Stimulated activated CD8-positive, alpha-beta memory T cell treated with anti-CD3 and anti-CD28 coated beads, Interleukin-7, amount 100 ng/mL, for 1 hour (primary cell): ENCODE measurements around the gene REEP1.
A peak's percentile ranks its signal among the peaks of the same experiment; 100 is the strongest.
"Not testable (repeated sequence)": the region's sequence is repeated elsewhere in the genome, so short reads cannot be mapped to it uniquely, and the experiment has no call there.

Experiments
- DNase-seq, 2 donors: peaks; one replicate each; pipeline ENCODE4 v3.0.0-alpha.2; 2020; ENCODE audit warnings: low read depth in 2 of 2

The REEP1 gene

GRCh38 chr2:86243950-86244733 lies 93.3 kb downstream of the REEP1 start:
- DNase-seq, result no peak

- DNase-seq, result no peak
Measured at GRCh38 chr2:86243272-86243671, 94.2 kb downstream of the REEP1 start.

GRCh38 chr2:86241611-86242010 lies 95.8 kb downstream of the REEP1 start:
- no peak for DNase-seq

GRCh38 chr2:86240251-86240650 lies 97.2 kb downstream of the REEP1 start:
- no peak for DNase-seq

- no peak for DNase-seq
Measured at GRCh38 chr2:86239745-86240144, 97.7 kb downstream of the REEP1 start.

- DNase-seq, result no peak
Measured at GRCh38 chr2:86239326-86239725, 98.1 kb downstream of the REEP1 start.

GRCh38 chr2:86238354-86238753 lies 99.1 kb downstream of the REEP1 start:
- DNase-seq, result no peak

GRCh38 chr2:86237172-86237571 lies 100.3 kb downstream of the REEP1 start:
- DNase-seq, result no peak

- no peak for DNase-seq
Measured at GRCh38 chr2:86235196-86235980, 102.0 kb downstream of the REEP1 start.

GRCh38 chr2:86234563-86235131 lies 102.8 kb downstream of the REEP1 start:
- DNase-seq, result no peak

GRCh38 chr2:86233436-86233835 lies 104.0 kb downstream of the REEP1 start:
- DNase-seq, result no peak

GRCh38 chr2:86232910-86233309 lies 104.5 kb downstream of the REEP1 start:
- no peak for DNase-seq

- DNase-seq, result no peak
Measured at GRCh38 chr2:86232373-86232784, 105.0 kb downstream of the REEP1 start.

GRCh38 chr2:86231680-86232372 lies 105.6 kb downstream of the REEP1 start:
- no peak for DNase-seq

- DNase-seq, result no peak
Measured at GRCh38 chr2:86230961-86231360, 106.5 kb downstream of the REEP1 start.

GRCh38 chr2:86229221-86229620 lies 108.2 kb downstream of the REEP1 start:
- DNase-seq, result no peak

GRCh38 chr2:86228574-86228973 lies 108.9 kb downstream of the REEP1 start:
- not testable (repeated sequence) for DNase-seq

- DNase-seq, result no peak
Measured at GRCh38 chr2:86227685-86228084, 109.7 kb downstream of the REEP1 start.

- no peak for DNase-seq
Measured at GRCh38 chr2:86226636-86227520, 110.5 kb downstream of the REEP1 start.

- no peak for DNase-seq
Measured at GRCh38 chr2:86226070-86226469, 111.4 kb downstream of the REEP1 start.

GRCh38 chr2:86225581-86225980 lies 111.8 kb downstream of the REEP1 start:
- peak in 1 of 2 donors; percentile 5 for DNase-seq
